GM12873 (cell line): ENCODE data around the gene LIN52.
A peak's percentile ranks its signal among the peaks of the same experiment; 100 is the strongest.

Experiments
- TF ChIP-seq, protein P1 (sequence below): IDR thresholded peaks from 2 replicates; pipeline ENCODE4 v1.5.1; 2012; ENCODE audit warnings: low read depth, mild to moderate bottlenecking, moderate library complexity, low read length, control low read depth; ENCODE audit not compliant: insufficient read depth; ENCODE audit errors: missing control alignments

The LIN52 gene

GRCh38 chr14:74111395-74112216, 26.9 kb downstream of the LIN52 start:
- TF ChIP-seq, protein P1, sequence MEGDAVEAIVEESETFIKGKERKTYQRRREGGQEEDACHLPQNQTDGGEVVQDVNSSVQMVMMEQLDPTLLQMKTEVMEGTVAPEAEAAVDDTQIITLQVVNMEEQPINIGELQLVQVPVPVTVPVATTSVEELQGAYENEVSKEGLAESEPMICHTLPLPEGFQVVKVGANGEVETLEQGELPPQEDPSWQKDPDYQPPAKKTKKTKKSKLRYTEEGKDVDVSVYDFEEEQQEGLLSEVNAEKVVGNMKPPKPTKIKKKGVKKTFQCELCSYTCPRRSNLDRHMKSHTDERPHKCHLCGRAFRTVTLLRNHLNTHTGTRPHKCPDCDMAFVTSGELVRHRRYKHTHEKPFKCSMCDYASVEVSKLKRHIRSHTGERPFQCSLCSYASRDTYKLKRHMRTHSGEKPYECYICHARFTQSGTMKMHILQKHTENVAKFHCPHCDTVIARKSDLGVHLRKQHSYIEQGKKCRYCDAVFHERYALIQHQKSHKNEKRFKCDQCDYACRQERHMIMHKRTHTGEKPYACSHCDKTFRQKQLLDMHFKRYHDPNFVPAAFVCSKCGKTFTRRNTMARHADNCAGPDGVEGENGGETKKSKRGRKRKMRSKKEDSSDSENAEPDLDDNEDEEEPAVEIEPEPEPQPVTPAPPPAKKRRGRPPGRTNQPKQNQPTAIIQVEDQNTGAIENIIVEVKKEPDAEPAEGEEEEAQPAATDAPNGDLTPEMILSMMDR = peak; percentile 55

GRCh38 chr14:74126315-74127013, 41.7 kb downstream of the LIN52 start:
- TF ChIP-seq, protein P1 = no peak

- TF ChIP-seq, protein P1 = no peak
Measured at GRCh38 chr14:74127634-74128033, 42.9 kb downstream of the LIN52 start.

DNA sequence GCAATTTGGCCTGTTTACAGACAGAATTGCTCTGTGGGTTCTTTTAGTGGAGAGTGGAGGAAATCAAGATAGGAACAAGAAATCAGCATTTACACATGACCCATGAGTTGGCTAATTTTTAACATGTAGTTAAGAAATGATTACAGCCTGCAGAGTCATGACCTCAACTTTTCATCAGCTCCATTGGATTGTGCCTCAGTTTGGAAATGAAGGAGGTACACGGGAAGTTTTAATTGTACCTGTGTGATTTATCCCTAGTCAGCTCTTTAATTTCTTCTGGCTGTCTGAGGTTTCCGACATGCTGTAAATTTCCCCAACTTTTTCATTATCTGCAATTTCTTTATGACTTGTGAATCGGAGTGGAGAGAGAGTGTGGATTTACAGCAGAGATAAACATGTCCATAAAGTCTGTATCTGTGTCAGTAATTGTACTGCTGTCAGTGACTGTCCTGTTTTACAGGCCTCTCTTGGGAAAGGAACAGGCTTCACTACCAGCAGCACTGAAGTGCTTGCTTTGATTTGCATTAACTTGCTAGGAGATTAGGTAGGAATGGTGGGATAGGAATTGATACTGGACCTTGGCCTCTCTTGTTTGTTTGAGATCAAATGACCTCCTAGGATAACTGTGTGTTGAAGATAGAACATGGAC, 49.2 kb downstream of the LIN52 start:
- TF ChIP-seq, protein P1 = no peak

- TF ChIP-seq, protein P1 = no peak
Measured at GRCh38 chr14:74134484-74134883, 49.7 kb downstream of the LIN52 start.

GRCh38 chr14:74135426-74135825, 50.7 kb downstream of the LIN52 start:
- TF ChIP-seq, protein P1 = no peak

GRCh38 chr14:74140374-74140850, 55.7 kb downstream of the LIN52 start:
- TF ChIP-seq, protein P1 = no peak
